Measurements from ENCODE around the gene RASA3.

- TF ChIP-seq POLR2A (IDR thresholded peaks at IDR 0.05; ENCODE audit: low read depth) = no peak
- TF ChIP-seq CTCF (IDR thresholded peaks at IDR 0.05) = no peak
- no peak for TF ChIP-seq POLR2AphosphoS5 (IDR thresholded peaks at IDR 0.05)
Observed at GRCh38 chr13:114089751-114090400, 42.5 kb downstream of the RASA3 start.

Data from esophagus muscularis mucosa (tissue), 3 donors.